Hematopoietic multipotent progenitor cell treated with erythropoietin and hydrocortisone succinate and interleukin-3 and kit ligand, for 6 days (in vitro differentiated cells): ENCODE results near the gene ATP9B.
"Not testable (repeated sequence)": the region's sequence is repeated elsewhere in the genome, so short reads cannot be mapped to it uniquely, and the experiment has no call there.

ENCODE experiments used
- DNase-seq: peaks from one replicate; pipeline ENCODE4 v3.0.0-alpha.2; 2015

ATP9B gene

GRCh38 chr18:79151191-79151590 lies 82.0 kb downstream of the ATP9B start:
- DNase-seq = no peak

DNA sequence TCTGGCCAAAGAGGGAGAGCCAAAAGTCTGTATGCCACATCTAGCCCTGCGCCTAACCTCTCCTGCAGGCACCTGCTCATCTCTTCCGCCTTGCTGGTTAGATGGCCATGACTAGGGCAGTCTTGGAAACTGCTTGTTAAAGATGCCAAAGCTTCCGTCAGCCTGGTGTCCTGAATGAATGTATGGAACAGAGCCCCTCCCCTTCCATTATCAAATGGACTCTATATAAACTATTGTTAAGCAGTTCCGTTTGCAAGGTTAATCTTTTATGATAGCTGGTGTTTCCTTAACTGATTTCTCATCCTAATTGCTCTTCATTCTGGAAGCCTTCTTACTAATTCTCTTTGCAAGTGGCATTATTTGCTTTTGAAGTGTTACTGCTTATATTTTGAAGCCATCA lies 87.1 kb downstream of the ATP9B start:
- DNase-seq = no peak

DNA sequence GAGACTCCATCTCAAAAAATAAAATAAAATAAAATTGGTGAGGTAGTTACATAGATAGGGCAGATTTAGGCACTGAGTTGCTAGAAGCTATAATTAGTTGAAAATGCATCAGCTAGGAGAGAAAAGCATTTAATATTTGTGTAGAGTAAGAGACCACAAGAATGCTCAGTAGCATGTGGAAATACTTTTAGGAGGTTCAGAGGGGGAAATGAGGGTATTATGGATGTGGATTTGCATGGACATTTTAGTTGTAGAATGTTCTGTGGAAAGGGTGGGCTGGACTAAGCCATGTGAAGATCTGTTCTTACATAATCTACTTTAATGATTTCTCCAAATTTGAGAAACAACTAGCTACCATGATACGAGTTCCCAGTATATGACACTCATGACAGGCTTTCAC lies 95.5 kb downstream of the ATP9B start:
- DNase-seq = no peak

DNA sequence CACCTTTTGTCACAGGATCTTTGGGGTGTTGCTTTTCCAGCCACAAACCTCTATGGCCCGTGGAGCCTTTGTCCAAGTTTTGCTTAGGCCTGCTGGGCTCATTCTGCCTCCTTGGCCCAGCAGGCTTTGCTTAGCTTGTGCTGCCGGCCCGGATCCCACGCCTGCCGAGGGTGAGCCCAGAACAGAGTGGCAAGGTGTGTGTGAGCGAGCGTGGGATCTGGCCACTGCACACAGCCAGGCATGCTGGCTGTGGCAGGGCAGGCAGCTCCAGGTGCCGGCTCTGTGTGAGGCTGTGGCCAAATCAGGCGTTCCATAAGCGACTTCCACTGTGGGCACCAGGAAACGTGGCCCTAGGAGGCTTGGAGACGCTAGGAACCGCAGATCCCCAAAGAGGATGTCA lies 97.5 kb downstream of the ATP9B start:
- DNase-seq = no peak

GRCh38 chr18:79167526-79168190 lies 98.5 kb downstream of the ATP9B start:
- DNase-seq = no peak

DNA sequence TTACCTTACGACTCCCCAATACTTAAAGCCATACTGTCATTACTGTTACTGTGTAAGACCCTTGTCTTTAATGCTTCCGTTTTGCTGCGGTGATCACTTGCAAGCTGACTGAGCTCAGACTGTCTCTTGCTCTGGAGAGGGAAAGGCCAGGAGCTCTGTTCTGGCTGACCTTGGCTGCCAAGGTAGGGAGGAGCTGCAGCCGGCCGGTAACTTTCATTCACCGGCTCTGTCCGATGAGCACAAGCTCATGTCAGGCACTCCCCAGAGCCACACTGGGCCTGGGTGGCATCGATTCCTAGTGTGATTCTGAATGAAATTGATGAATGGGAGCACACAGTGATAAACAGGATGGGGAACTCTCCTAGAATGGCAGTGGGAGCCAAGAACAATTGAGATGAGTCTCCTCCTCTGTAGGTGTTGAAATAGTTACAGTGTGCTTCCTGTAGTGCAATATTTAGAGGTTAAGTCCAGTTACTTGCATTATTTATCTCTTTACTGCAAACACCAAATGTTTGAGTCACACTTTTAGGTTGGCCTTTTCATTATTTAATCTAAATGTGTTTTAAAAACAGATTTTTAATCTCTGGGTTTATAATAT lies 100.9 kb downstream of the ATP9B start:
- peak; percentile 20 for DNase-seq

DNA sequence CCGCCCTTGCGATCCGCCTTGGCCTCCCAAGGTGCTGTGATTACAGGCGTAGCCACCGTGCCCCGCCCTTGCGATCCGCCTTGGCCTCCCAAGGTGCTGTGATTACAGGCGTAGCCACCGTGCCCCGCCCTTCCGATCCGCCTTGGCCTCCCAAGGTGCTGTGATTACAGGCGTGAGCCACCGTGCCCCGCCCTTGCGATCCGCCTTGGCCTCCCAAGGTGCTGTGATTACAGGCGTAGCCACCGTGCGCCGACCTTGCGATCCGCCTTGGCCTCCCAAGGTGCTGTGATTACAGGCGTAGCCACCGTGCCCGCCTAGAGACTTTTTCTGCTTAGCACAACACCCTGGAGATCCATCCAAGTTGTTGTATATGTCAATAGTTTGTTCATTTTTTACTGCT lies 103.1 kb downstream of the ATP9B start:
- DNase-seq = not testable (repeated sequence)

- no peak for DNase-seq
Measured at GRCh38 chr18:79173742-79174141, 104.5 kb downstream of the ATP9B start.

DNA sequence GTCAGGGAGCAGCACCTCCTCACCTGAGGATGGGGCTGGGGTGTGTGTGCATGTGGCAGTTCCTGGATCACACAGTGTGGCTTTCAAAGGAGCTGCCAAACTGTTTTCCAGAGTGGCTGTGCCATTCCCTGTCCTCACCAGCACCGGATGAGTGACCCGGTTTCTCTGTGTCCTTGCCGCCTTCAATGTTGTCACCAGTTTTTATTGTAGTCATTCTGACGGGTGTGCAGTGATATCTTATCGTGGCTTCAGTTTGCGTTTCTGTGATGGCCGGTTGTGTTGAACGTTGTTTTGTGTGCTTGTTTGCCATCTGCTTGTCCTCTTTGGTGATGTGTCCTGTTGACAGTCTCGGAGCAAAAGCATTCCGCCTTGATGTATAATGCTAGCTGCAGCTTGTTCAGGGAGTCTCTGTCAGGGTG lies 108.9 kb downstream of the ATP9B start:
- DNase-seq = no peak

GRCh38 chr18:79182047-79182713 lies 113.0 kb downstream of the ATP9B start:
- no peak for DNase-seq

DNA sequence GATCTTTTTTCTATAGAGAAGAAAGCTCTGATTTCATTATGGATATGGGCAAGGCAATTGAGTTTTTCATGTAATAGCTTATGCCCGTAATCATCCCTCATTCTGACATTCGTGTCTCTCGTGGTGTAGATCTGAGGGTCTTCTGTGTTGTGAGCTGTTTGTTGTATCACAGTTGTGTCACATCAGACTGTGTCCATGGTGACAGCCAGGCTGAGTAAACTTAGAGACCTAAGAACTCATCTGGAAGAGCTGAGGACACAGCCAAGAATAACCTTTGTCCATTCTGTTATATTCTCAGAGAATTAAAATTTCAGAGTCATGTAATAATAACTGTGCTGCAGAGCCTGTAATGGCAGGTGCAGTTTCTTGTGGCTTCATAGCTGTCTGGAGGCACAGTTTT lies 116.5 kb downstream of the ATP9B start:
- DNase-seq = no peak

- no peak for DNase-seq
Measured at GRCh38 chr18:79186649-79187048, 117.5 kb downstream of the ATP9B start.

- DNase-seq = no peak
Measured at GRCh38 chr18:79187532-79188277, 118.5 kb downstream of the ATP9B start.

- DNase-seq = no peak
Measured at GRCh38 chr18:79191418-79191817, 122.2 kb downstream of the ATP9B start.

GRCh38 chr18:79191956-79192355 lies 122.8 kb downstream of the ATP9B start:
- no peak for DNase-seq

GRCh38 chr18:79193826-79194225 lies 124.6 kb downstream of the ATP9B start:
- no peak for DNase-seq

DNA sequence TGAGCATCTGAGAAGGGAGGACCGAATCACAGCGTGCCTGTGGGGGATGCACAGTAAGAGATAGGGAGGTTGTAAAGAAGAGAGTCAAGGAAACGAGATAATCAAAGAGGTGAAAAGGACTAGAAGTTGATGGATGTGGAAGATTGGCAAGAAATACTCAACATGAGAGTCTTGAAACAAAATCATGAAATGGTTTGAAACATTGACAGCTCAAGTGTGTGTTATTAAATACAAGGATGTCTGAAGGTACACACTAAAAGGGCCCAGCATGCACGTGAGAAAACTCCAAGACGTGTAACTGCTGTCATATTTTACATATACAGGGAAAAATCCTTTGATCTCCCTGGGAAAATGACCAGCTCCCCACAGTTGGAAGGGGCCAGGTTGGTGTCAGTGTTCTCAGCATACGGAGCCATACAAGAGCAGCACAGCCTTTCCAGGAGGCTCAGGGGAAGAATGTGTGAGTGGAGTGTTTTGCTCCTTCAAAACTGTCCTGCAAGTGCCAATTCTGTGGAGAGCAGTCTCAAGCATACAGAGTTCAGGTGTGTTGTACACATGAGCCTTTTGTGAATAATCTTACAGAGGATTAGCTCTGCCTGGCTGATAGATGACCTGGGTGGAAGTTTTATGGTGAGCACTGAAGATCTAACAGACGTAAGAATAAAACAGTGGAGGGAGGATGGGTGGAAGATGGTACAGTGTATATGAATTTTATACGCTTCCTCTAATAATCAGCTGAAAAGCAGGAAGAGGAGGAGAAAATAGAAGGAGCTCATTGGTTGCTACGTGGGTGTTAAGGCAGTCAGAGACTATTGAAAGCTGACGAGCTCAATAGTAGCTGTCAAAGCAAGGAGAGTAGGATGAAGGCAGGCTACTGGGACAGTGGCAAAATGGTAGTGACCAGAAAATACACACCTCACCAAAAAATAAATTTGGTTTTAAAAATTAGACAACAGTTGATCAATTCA lies 126.8 kb downstream of the ATP9B start:
- DNase-seq = no peak

- no peak for DNase-seq
Measured at GRCh38 chr18:79197531-79197930, 128.3 kb downstream of the ATP9B start.

DNA sequence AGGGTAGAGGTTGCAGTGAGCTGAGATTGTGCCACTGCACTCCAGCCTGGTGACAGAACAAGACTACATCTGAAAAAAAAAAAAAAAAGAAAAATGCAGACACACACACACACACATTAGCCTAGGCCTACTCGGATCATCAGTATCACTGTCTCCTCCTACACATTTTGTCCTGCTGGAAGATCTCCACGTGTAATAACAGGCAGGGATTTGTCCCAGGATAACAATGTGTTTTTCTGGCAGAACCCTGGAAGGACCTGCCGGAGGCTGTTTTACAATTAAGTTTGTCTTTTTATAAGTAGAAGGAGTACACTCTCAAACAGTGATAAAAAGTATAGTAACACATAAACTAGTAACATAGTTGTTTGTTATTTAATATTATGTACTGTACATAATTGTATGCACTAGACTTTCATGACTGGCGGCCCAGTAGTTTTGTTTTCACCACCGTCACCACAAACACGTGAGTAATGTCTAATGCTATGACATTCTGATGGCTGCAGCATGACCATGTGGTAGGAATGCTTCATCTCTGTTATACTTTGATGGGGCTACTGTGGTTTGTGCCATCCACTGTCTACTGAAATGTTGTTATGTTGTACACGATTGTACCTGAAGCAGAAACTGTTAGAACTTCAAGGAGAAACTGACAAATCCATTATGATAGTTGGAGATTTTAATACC lies 130.6 kb downstream of the ATP9B start:
- DNase-seq = no peak

DNA sequence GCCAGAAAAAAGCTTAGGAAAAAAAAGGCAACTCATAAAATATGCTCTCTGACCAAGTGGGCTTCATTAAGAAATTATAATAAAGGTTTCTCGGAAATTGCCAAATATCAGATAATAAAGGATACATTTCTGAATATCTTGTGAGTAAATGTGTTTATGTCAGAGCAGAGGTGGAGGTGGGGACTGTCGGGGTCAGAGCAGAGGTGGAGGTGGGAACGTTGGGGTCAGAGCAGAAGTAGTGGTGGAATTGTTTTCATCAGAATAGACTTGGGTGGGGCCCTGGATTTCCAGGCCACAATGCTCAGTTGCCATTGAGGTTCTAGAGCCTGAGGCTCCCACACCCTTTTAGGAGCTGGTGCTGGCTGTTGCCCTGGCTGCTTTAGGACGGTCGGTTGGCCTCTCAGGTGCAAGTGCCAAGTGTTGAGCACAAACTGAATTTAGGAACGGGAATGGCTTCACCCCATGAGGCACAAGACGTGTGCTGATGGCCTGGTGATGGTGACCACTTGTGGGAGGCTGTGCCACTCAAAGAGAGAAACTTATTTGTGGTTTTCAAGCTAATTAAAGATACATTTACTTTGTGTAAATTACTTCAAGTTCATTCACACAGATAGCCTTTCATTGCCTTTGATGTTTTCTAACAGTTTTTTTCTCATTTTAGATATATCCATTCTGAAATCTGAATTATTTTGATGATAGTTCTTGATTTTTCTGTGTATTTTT lies 131.5 kb downstream of the ATP9B start:
- DNase-seq = peak; percentile 69

GRCh38 chr18:79203017-79203605 lies 133.9 kb downstream of the ATP9B start:
- no peak for DNase-seq
